UCSD-AML1 (cell line): ENCODE measurements around the gene TTLL7.

Source experiments
- DNase-seq: peaks from one replicate; lab custom pipeline; 2025; ENCODE audit not compliant: unreplicated experiment; lab: John Stamatoyannopoulos, UW

TTLL7 gene

DNA sequence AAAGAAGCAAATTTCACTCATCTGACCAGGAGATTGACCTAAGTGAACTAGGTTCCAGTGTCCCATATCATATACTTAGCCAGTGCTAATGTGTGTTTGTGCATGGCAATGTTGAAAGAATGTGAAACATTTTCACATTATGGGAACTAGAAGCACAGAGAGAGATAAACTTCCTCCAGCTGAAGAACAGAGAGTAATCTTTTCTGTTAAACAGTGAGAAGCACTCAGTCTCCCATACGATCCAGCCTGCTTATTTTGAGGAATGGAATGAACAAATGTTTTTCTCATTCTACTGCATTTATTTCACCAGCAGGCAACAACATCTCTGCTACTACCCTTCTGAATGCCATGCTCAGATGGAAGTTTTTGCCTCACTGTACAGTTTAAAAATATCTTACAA is 170.5 kb downstream of the TTLL7 start:
- DNase-seq, result no peak

DNA sequence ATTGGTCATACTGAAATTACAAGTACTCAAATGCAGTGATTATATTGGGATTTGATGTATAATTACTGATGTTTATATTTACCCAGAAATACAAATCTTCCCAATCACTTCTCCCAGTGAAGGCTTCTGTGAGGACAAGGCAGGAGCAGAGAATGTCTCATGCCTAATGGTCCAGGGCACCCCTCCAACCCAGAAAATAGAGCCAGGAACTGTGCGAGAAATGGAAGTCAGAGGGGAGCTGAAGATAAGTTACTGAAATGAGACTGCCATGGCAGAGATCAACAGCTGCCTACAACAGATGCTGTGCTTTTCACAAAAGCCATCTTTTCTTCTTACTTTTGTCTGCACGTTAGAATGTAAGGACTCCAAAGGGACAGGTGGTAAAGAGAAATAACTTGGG is 171.2 kb downstream of the TTLL7 start:
- DNase-seq, result no peak

DNA sequence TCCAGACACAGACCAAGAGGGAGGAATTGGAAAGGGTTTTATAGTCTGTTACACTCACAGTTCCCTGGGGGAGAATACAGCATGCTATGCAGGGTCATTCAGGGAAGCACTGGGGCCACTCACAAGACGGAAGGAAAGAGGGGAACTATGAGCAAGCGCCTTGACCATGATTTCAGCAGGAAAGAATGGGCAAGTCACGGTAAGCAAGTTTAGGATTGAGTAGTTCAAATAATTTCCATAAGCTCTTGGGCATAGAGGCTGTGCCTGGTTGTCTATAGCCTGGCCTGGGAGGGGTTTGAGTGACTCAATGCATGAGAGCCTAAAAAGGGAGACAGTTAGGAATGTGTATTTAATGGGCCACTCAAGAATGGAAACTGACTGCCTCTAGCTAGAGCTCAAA is 176.7 kb downstream of the TTLL7 start:
- no peak for DNase-seq

DNA sequence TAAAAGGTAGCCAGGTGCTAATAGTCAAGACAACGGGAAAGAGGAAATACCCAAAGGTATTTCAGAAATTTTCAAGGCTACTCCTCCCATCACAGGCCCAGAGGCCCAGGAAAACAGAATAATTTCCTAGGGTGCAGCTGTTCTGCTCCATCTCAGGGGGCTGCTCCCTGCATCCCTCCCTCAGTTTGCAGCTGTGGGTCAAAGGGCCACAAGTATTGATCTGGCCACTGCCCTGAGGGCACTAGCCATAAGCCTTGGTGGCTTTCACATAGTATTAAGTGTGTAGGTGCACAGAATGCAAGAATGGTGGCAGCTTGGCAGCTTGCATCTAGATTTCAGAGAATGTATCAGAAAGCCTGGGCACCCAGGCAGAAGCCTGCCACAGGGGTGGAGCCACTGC is 179.5 kb downstream of the TTLL7 start:
- no peak for DNase-seq

DNA sequence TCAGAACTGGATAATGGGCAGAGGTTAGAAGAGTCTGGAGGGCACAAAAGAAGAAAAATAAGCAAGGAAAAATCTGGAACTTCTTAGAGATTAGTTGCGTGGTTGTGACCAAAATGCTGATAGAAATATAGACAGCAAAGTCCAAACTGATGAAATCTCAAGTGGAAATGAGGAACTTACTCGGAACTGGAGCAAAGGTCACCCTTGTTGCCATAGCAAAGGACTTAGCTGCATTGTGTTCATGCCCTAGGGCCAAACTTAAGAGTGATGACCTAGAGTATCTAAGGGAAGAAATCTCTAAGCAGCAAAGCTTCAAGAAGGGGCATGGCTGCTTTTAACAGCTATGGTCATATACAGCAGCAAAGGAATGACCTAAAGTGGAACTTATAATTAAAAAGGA is 180.0 kb downstream of the TTLL7 start:
- no peak for DNase-seq

DNA sequence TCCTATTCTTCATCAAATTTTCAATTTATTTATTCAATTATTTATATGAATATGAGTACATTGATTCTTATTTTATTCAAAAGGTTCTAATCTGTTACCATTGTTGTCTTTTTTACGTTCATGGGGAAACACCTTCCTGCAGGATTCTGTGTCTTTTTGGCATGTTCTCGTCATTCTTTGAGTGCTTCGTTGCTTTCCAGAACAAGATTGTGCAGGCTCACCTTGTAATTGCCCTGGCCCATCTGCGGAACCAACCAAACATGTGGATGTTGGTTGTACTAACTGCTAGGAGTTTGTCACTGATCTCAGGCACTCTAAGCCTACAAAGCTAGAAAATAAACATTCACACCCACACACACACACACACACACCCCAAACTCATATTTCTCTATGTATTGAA is 182.1 kb downstream of the TTLL7 start:
- no peak for DNase-seq

DNA sequence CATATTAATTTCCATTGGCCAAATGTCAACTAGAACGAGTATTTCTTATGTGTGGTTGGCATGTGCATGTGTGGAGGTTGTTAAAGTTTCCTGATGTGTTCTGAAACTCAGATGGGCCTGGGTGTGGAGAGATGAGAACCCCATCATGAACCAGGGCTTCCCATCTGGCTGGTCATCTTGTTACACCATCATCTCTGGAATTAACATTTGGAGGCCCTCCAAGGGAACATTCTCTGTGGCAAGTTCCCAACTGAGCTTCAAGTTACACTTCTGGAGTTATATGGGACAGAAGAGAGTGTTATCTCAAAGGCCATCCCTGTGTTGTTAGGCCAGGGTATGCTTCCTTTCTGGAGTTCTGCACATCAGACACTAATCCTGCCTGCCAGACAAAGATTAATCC is 183.6 kb downstream of the TTLL7 start:
- DNase-seq, result no peak
